GM18907 (cell line): ENCODE results near the gene ATF5.

ENCODE experiments used
- ATAC-seq: cut with Tn5 transposase; IDR thresholded peaks from one replicate; pipeline ENCODE4 v1.9.1; 2021; ENCODE audit warnings: mild to moderate bottlenecking, moderate library complexity; ENCODE audit not compliant: unreplicated experiment

Gene ATF5

GRCh38 chr19:49971991-49972411 lies 43.0 kb downstream of the ATF5 start:
- ATAC-seq, result no peak

DNA sequence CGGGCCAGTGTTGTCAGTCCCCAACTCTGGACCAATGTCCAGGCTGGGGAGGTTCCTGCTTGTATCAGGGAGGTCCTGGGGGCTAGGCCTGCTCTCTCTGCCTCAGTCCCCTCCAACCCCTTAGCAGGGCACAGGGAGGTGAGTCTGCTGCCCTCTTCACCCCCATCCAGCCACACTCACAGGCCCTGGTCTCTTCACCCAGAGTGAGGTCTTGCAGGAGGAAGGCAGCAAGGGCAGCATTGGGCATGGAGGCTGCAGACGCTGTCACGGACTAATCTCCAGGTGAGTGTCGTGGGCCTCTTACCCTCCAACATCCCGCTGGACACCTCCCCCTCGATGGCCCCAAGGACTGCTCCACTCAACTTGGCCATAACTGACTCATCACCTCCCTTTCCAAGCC lies 43.8 kb downstream of the ATF5 start:
- no peak for ATAC-seq

DNA sequence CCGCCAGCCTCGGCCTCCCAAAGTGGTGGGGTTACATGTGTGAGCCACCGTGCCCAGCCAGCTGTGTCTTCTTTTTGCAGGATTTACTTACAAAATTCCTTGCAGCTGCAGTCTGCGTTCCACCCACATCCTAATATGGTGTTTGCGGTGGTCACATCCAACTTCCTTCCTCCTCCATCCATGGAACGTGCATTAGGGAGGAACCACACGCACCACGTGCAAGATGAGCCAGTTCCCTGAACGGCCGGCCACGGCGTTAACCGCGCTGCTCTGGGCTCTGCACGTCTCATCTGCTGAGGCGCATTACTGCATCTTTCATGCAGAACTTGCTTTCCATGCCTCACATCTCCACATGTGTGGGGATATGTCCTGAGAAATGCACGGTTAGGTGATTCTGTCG lies 45.0 kb downstream of the ATF5 start:
- ATAC-seq, result no peak

DNA sequence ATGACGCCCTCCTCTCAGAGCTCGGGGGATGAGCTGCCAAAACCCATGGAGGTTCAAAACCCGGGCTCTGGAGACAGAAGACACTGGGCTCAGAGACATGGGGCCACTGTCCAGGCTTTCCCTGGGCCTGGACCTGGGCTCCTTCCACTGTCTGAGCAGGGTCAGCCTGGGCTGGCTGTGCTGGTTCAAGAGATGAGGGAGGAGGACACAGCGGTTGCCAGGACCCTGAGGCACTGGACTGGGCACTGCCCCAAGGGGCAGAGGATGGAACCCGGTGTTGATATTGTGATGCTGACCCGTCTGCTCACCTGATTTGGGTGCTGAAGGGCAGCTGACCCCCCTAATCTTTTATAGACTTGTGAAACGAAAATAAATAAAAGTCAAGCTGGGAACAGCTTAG lies 46.0 kb downstream of the ATF5 start:
- ATAC-seq, result no peak

DNA sequence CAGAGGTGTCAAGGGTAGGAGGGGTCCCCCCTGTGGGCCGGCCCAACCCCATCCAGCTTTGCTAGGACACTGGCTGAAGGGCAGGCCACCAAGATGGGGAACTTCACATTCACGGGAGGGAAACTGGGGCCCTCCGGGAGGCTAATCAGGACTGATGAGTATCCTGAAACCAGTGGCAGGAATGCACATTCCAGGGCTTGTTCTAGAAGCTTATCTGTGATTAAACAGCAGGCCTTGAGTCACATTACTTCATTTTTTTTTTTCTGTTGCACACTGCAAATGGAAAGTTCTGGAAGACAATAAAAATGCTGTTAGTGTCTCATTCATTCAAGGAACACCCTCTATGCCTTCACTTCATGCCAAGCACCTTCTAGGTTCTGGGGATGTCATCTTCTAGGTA lies 47.5 kb downstream of the ATF5 start:
- ATAC-seq, result no peak

GRCh38 chr19:49977076-49977475 lies 48.1 kb downstream of the ATF5 start:
- no peak for ATAC-seq

DNA sequence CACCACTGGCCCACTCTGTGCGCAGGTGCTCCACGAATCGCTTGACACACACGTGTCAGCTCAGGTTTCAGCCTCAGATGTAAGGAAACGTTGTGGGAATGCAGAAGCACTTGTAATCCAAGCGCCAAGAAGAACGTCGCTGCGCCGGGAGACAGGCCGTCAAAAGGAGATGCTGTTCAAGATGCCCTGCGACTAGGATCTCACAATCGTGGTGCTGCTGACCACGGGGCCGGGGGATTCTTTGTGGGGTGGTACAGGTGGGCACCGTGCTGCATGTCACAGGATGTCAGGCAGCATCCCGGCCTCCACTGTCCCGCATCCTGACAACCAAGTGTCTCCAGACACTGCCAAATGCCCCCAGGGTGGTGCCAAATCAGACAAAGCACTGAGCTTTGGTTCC lies 48.9 kb downstream of the ATF5 start:
- ATAC-seq, result no peak

- no peak for ATAC-seq
These were observed 49.3 kb downstream of the ATF5 start for GRCh38 chr19:49978324-49978723.

DNA sequence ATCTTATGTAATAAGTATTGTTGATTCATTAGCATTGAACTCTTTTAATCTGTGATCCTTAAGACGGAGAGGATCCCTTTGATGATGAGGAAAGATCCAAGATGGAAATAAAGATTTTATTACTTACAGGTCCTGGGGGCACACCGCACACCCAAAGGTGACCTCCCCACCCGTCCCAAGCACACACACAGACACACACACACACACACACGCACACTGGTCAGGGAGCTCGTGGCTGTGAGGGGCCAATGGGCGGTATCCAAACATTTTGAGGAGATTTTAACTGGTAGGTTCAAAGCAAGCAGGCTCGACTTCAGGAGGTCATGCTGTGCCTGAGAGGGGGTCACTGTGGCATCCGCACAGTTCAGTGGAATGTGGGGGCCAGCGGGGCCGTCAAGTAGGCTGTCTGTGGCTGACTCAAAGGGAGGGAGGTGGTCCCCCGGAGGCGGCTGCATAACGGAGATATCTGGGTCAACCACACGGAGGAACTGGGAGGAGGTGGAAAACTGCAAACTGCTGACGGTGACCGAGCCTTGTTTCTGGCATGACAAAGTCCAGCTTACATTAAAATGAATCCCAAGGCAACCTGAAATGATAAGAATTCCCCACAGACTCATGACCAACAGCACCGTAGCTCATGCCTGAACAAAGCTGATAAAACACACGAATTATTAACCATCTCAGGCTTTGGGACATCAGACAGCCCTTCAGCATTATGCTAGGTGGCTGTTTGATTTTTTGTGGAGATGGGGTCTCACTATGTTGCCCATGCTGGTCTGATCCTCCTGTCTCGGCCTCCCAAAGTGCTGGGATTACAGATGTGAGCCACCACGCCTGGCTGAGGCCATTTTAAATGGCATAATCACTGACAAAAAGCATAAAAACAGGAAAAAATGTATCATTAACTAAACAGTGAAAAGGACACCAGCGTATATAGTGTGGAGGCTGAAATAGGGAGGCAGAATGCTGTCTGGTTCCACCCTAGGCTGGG lies 52.9 kb downstream of the ATF5 start:
- no peak for ATAC-seq
